GM19395 (cell line): Measurements from ENCODE around the gene CD3E.
"Not testable (repeated sequence)": the region's sequence is repeated elsewhere in the genome, so short reads cannot be mapped to it uniquely, and the experiment has no call there.

Experiments used
- ATAC-seq: cut with Tn5 transposase; IDR thresholded peaks from one replicate; pipeline ENCODE4 v1.9.1; 2021; ENCODE audit warnings: mild to moderate bottlenecking, moderate library complexity; ENCODE audit not compliant: unreplicated experiment

The CD3E gene

GRCh38 chr11:118289401-118289800, 15.1 kb upstream of the CD3E start:
- no peak for ATAC-seq

DNA sequence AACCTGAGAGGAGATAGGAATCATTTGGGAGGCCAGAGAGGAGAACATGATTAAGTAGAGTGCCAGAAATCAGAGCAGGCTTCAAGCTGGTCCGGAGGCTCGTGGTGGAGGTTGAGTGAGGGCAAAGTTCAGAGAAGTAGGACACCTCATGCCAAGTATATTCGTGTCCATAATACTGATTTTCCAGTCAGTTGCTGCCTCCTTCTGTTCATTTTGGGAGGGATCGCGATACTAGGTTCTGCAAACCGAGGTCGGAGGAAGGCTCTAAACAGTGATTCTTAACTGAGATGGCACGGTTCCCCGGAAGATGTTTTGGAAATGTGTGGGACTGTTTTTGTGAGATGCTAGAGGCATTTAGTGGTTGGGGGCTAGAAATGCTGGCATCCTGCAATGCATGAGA, 13.6 kb upstream of the CD3E start:
- ATAC-seq: no peak

DNA sequence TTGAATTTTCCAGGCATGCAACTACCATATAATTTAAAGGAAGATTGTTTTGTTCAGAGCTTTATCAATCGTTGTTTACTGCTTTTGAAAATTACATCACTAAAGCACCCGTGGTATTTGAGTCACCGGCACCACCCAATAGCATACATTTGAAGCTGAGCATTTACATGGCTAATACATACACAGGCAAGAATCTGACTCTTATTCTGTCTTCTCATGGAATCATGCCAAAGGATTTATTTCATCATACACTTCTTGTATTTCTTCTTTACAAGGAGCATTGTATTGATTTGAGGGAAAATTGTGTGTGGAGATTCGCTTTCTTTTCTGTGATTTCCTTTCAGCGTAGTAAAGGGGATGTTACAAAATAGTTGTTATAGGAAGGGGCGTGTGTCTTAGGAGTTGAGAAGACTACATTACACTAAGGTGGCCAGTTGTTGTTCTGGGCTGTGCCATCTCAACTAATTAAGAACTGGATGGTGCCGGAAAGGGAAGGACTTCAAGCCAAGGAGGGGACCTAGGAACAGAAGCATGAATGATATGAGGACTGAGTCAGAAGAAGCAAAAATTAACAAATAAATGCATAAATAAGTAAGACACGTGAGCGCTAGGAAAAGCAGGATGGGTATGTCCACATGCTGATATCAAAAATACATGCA, 12.9 kb upstream of the CD3E start:
- no peak for ATAC-seq

DNA sequence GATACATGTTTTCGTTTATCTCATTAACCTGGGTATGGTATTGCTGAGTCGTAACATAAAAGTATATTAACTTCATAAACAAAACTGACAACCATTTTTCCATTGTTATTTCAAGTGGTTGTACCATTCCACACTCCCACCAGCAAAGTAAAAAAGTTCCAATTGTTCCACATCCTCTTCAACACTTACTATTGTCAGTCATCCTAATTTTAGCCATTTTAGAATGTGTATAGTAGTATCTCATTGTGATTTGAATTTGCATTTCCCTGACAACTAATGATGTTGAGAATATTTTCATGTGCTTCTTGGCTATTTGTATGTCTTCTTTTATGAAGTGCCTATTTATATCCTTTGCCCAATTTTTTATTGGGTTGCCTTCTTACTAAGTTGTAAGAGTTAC, 10.5 kb upstream of the CD3E start:
- no peak for ATAC-seq

DNA sequence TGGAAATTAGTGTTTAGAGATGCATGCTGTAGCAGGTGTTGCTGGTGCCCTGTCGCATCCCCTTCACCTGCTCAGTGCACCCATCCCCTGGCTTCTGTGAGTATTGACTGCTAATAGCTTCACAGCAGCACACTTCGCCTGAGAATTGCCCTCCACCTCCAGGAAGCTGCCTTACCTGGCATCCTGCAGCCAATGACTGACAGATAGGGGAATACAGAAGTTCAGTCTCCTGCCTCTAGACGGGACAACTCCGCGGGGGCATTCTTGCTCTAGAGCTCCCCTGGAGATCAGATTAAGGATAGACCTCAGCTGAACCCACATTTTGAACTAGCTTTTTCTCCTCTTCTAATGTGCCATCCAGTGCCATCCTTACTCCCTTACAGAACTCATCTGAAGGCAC, 9.3 kb upstream of the CD3E start:
- no peak for ATAC-seq

DNA sequence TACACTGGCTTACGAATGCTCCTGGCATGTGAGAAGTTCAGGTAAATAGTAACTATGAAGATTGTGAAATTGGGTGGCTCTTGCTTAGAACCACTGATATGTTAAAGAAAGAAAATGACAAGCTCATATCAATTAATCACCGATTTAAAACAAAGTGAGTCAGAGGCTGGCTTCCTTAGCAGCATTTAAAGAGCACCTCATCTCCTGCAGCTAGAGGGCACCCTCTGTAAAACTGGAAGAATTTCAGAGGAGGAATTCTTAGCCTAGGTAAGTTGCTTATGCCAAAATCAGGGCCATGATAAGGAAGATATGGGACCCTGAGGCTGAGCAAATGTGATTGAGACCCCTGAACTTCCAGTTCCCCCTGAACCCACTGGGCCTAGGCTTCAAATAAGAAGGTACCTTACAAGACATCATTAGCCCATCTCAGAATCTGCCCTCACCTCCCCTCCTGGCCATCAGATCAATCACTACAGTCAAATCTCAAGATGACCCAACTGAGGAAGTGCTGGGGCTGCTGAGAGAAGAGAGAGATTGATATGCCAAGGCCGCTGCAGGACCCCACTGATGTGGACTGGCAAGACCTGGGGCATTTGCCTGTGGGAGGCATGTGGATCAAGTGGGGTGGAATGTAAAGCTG, 8.6 kb upstream of the CD3E start:
- no peak for ATAC-seq

- ATAC-seq: no peak
These were observed 2.8 kb upstream of the CD3E start for GRCh38 chr11:118301600-118302195.

- ATAC-seq: no peak
These were observed 333 bp upstream of the CD3E start for GRCh38 chr11:118304227-118304567.

DNA sequence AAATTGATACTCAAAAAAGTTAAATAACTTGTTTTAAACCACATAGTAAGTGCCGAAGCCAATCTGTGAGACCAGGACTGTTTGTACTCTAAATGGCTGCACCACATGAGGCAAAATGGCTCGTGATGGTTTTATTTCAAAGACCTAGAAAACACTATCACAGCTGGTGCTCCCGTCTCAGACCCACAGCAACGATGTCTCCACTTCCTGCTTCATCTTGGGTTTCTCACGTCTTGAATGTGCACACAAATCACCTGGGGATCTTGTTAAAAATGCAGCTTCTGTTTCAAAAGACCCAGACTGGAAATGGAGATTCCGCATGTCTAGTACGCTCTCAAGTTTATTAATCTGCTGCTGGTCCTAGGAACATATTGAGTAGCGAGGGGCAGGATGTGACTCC, 1.2 kb downstream of the CD3E start:
- ATAC-seq: no peak

- ATAC-seq: no peak
These were observed 2.0 kb downstream of the CD3E start for GRCh38 chr11:118306556-118306955.

- not testable (repeated sequence) for ATAC-seq
These were observed 4.5 kb downstream of the CD3E start for GRCh38 chr11:118308995-118309528.

GRCh38 chr11:118310271-118310670, 5.7 kb downstream of the CD3E start:
- ATAC-seq: no peak

DNA sequence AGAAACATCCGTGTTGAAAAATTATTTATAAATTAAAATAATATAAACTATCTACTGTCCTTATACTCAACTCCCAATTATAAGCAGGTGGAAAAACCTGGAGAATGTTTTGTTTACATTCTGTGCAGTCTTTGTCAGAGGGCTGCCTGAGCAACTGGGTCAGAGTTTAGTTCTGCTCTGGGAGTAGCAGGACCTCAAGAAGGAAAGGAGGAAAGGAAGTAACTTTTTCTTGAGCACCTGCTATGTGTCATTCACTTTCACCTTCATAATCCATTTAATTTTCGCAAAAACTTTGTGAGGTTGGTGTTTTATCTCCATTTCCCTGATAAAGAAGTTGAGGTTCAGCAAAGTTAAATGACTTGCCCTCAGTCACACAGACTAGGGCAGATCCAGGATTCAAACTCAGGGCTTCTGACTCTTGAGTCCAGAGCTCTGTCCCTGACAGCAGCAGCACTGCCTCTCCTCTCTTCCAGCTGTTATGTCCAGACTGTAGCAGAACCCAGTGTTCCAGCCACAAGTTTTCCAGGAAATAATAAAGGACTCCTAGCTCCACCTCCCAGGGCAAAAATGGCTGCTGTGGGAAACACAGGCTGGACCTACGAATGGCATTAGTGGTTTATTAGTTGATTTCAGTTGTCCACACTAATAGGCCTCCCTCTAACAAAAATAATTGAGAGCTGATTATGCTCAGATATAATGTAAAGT, 6.4 kb downstream of the CD3E start:
- ATAC-seq: no peak

GRCh38 chr11:118311518-118311917, 7.0 kb downstream of the CD3E start:
- ATAC-seq: no peak

DNA sequence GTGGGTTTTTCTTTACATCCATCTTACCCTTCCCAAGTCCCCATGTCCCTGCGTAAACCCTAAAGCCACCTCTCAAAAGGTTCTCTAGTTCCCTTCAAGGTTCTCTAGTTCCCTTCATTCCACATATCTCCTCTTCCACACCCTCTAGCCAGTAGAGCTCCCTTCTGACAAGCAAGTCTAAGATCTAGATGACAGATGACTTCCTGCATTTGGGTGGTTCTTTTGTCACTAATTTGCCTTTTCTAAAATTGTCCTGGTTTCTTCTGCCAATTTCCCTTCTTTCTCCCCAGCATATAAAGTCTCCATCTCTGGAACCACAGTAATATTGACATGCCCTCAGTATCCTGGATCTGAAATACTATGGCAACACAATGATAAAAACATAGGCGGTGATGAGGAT, 7.8 kb downstream of the CD3E start:
- no peak for ATAC-seq

DNA sequence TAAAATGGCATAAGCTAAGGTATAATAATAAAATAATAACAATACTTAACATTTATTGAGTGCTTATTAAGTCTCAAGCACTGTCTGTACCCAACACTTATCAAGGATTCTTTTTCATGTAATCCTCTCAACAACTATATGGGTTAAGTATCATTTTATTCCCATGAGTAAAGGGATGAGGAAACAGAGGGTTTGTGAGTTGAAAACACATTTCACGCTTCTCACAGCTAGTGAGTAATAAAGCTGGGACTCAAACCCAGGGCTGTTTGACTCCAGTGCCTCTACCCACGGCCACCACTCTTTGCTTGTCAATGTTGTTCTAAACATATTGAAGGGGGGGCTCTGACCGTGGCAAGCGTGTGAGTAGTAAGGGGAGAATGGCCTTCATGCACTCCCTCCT, 8.7 kb downstream of the CD3E start:
- no peak for ATAC-seq

- no peak for ATAC-seq
These were observed 10.5 kb downstream of the CD3E start for GRCh38 chr11:118314988-118315411.

GRCh38 chr11:118318124-118318523, 13.6 kb downstream of the CD3E start:
- no peak for ATAC-seq

- no peak for ATAC-seq
These were observed 14.2 kb downstream of the CD3E start for GRCh38 chr11:118318581-118319336.

GRCh38 chr11:118319337-118319707, 14.8 kb downstream of the CD3E start:
- ATAC-seq: no peak

- ATAC-seq: no peak
These were observed 16.0 kb downstream of the CD3E start for GRCh38 chr11:118320515-118320914.
